ENCODE results near the gene LRRC30.

LRRC30 gene

GRCh38 chr18:7273301-7273921, 42.5 kb downstream of the LRRC30 start:
- ATAC-seq = no peak
- TF ChIP-seq, protein P1, sequence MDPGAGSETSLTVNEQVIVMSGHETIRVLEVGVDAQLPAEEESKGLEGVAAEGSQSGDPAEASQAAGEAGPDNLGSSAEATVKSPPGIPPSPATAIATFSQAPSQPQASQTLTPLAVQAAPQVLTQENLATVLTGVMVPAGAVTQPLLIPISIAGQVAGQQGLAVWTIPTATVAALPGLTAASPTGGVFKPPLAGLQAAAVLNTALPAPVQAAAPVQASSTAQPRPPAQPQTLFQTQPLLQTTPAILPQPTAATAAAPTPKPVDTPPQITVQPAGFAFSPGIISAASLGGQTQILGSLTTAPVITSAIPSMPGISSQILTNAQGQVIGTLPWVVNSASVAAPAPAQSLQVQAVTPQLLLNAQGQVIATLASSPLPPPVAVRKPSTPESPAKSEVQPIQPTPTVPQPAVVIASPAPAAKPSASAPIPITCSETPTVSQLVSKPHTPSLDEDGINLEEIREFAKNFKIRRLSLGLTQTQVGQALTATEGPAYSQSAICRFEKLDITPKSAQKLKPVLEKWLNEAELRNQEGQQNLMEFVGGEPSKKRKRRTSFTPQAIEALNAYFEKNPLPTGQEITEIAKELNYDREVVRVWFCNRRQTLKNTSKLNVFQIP (CRISPR knock-in tag; IDR thresholded peaks at IDR 0.05; ENCODE audit: borderline replicate concordance, low read depth) = no peak
- no peak for TF ChIP-seq BACH2 (CRISPR knock-in tag; IDR thresholded peaks at IDR 0.05; ENCODE audit: borderline replicate concordance)
- TF ChIP-seq ISL1 (CRISPR knock-in tag; IDR thresholded peaks at IDR 0.05) = no peak
- TF ChIP-seq, protein P2, sequence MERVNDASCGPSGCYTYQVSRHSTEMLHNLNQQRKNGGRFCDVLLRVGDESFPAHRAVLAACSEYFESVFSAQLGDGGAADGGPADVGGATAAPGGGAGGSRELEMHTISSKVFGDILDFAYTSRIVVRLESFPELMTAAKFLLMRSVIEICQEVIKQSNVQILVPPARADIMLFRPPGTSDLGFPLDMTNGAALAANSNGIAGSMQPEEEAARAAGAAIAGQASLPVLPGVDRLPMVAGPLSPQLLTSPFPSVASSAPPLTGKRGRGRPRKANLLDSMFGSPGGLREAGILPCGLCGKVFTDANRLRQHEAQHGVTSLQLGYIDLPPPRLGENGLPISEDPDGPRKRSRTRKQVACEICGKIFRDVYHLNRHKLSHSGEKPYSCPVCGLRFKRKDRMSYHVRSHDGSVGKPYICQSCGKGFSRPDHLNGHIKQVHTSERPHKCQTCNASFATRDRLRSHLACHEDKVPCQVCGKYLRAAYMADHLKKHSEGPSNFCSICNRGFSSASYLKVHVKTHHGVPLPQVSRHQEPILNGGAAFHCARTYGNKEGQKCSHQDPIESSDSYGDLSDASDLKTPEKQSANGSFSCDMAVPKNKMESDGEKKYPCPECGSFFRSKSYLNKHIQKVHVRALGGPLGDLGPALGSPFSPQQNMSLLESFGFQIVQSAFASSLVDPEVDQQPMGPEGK (CRISPR knock-in tag; IDR thresholded peaks at IDR 0.05; ENCODE audit: borderline replicate concordance) = no peak
- no peak for TF ChIP-seq ZNF8 (CRISPR knock-in tag; IDR thresholded peaks at IDR 0.05)
- no peak for TF ChIP-seq CSDC2 (CRISPR knock-in tag; IDR thresholded peaks at IDR 0.05)
- no peak for TF ChIP-seq ZC3H10 (CRISPR knock-in tag; IDR thresholded peaks at IDR 0.05)
- TF ChIP-seq ARNTL (CRISPR knock-in tag; IDR thresholded peaks at IDR 0.05; ENCODE audit: borderline replicate concordance, low read depth) = no peak
- TF ChIP-seq ESRRG (CRISPR knock-in tag; IDR thresholded peaks at IDR 0.05) = no peak
- no peak for TF ChIP-seq ZFP30 (CRISPR knock-in tag; IDR thresholded peaks at IDR 0.05)
- TF ChIP-seq GLIS3 (CRISPR knock-in tag; IDR thresholded peaks at IDR 0.05) = no peak
- no peak for TF ChIP-seq TOX (CRISPR knock-in tag; IDR thresholded peaks at IDR 0.05; ENCODE audit: borderline replicate concordance)
- TF ChIP-seq TCF4 (CRISPR knock-in tag; IDR thresholded peaks at IDR 0.05; ENCODE audit: borderline replicate concordance) = no peak
- TF ChIP-seq ZFP3 (CRISPR knock-in tag; IDR thresholded peaks at IDR 0.05) = no peak
- TF ChIP-seq RARB (CRISPR knock-in tag; IDR thresholded peaks at IDR 0.05) = no peak
- TF ChIP-seq, protein P3, sequence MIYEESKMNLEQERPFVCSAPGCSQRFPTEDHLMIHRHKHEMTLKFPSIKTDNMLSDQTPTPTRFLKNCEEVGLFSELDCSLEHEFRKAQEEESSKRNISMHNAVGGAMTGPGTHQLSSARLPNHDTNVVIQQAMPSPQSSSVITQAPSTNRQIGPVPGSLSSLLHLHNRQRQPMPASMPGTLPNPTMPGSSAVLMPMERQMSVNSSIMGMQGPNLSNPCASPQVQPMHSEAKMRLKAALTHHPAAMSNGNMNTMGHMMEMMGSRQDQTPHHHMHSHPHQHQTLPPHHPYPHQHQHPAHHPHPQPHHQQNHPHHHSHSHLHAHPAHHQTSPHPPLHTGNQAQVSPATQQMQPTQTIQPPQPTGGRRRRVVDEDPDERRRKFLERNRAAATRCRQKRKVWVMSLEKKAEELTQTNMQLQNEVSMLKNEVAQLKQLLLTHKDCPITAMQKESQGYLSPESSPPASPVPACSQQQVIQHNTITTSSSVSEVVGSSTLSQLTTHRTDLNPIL (CRISPR knock-in tag; IDR thresholded peaks at IDR 0.05; ENCODE audit: low read depth) = no peak
- TF ChIP-seq ZNF70 (CRISPR knock-in tag; IDR thresholded peaks at IDR 0.05) = no peak
- no peak for TF ChIP-seq ZNF565 (CRISPR knock-in tag; conservative IDR thresholded peaks at IDR 0.05; ENCODE audit: low read depth)
- no peak for TF ChIP-seq TSHZ2 (CRISPR knock-in tag; IDR thresholded peaks at IDR 0.05)

GRCh38 chr18:7281579-7281978, 50.7 kb downstream of the LRRC30 start:
- ATAC-seq = no peak
- TF ChIP-seq GLIS3 (CRISPR knock-in tag; IDR thresholded peaks at IDR 0.05) = no peak
- no peak for TF ChIP-seq CSDC2 (CRISPR knock-in tag; IDR thresholded peaks at IDR 0.05)
- no peak for TF ChIP-seq BACH2 (CRISPR knock-in tag; IDR thresholded peaks at IDR 0.05; ENCODE audit: borderline replicate concordance)
- TF ChIP-seq TSHZ2 (CRISPR knock-in tag; IDR thresholded peaks at IDR 0.05) = no peak
- no peak for TF ChIP-seq PPARA (CRISPR knock-in tag; IDR thresholded peaks at IDR 0.05; ENCODE audit: borderline replicate concordance)
- no peak for TF ChIP-seq ZFP30 (CRISPR knock-in tag; IDR thresholded peaks at IDR 0.05)
- TF ChIP-seq, protein P3 (CRISPR knock-in tag; IDR thresholded peaks at IDR 0.05; ENCODE audit: low read depth) = no peak
- no peak for TF ChIP-seq ZNF8 (CRISPR knock-in tag; IDR thresholded peaks at IDR 0.05)
- TF ChIP-seq ESRRG (CRISPR knock-in tag; IDR thresholded peaks at IDR 0.05) = no peak
- no peak for TF ChIP-seq OSR1 (CRISPR knock-in tag; IDR thresholded peaks at IDR 0.05)
- no peak for TF ChIP-seq ZC3H10 (CRISPR knock-in tag; IDR thresholded peaks at IDR 0.05)
- no peak for TF ChIP-seq ISL1 (CRISPR knock-in tag; IDR thresholded peaks at IDR 0.05)
- TF ChIP-seq RARB (CRISPR knock-in tag; IDR thresholded peaks at IDR 0.05) = no peak
- no peak for TF ChIP-seq ZNF70 (CRISPR knock-in tag; IDR thresholded peaks at IDR 0.05)
- TF ChIP-seq ARNTL (CRISPR knock-in tag; IDR thresholded peaks at IDR 0.05; ENCODE audit: borderline replicate concordance, low read depth) = no peak
- TF ChIP-seq SNAI2 (CRISPR knock-in tag; IDR thresholded peaks at IDR 0.05) = no peak
- no peak for TF ChIP-seq ZFP3 (CRISPR knock-in tag; IDR thresholded peaks at IDR 0.05)
- TF ChIP-seq, protein P2 (CRISPR knock-in tag; IDR thresholded peaks at IDR 0.05; ENCODE audit: borderline replicate concordance) = no peak
- TF ChIP-seq, protein P1 (CRISPR knock-in tag; IDR thresholded peaks at IDR 0.05; ENCODE audit: borderline replicate concordance, low read depth) = no peak
